Loucy (cell line): ENCODE results near the gene DDX25.

ENCODE experiments used
- H2AFZ ChIP-seq: fragments of 200-600 bp; sonication (generic); 2 replicates; pipeline ENCODE4 v1.6.0; 2016; ENCODE audit warnings: antibody characterized with exemption, mild to moderate bottlenecking, low read length, moderate library complexity
- H3F3A ChIP-seq: fragments of 200-600 bp; 2 replicates; pipeline ENCODE4 v1.6.0; 2016; ENCODE audit warnings: antibody characterized with exemption, low read depth, mild to moderate bottlenecking
- H3K27me3 ChIP-seq: fragments of 200-600 bp; sonication (generic); 2 replicates; pipeline ENCODE4 v1.6.1; 2014; ENCODE audit warnings: low read length, mild to moderate bottlenecking; ENCODE audit not compliant: insufficient read depth, poor library complexity, severe bottlenecking
- H3K36me3 ChIP-seq: fragments of 200-600 bp; sonication (generic); 2 replicates; pipeline ENCODE4 v1.6.1; 2016; ENCODE audit warnings: low read length; ENCODE audit not compliant: insufficient read depth
- H3K4me1 ChIP-seq: fragments of 200-600 bp; sonication (generic); 2 replicates; pipeline ENCODE4 v1.5.1; 2014; ENCODE audit warnings: low read length, mild to moderate bottlenecking; ENCODE audit not compliant: insufficient read depth, poor library complexity, severe bottlenecking
- H3K4me2 ChIP-seq: fragments of 200-600 bp; sonication (generic); 2 replicates; pipeline ENCODE4 v1.6.0; 2014; ENCODE audit warnings: antibody characterized with exemption, low read length, low read depth, mild to moderate bottlenecking; ENCODE audit not compliant: poor library complexity, severe bottlenecking
- H3K4me3 ChIP-seq: fragments of 200-600 bp; sonication (generic); 2 replicates; pipeline ENCODE4 v1.5.1; 2014; ENCODE audit warnings: low read length, mild to moderate bottlenecking, mixed read lengths; ENCODE audit not compliant: poor library complexity, severe bottlenecking
- H3K79me2 ChIP-seq: fragments of 200-600 bp; sonication (generic); 2 replicates; pipeline ENCODE4 v1.6.1; 2014; ENCODE audit warnings: low read length; ENCODE audit not compliant: insufficient read depth
- H3K9ac ChIP-seq: fragments of 200-600 bp; sonication (generic); 2 replicates; pipeline ENCODE4 v1.6.0; 2014; ENCODE audit warnings: mild to moderate bottlenecking, low read depth, low read length, moderate library complexity; ENCODE audit not compliant: poor library complexity, severe bottlenecking
- H3K9me2 ChIP-seq: fragments of 200-600 bp; sonication (generic); replicated peaks from 2 replicates; pipeline ENCODE4 v1.6.1; 2016; ENCODE audit warnings: low read depth, low read length, mixed read lengths
- H3K9me3 ChIP-seq: fragments of 200-600 bp; sonication (generic); 2 replicates; pipeline ENCODE4 v1.6.1; 2014; ENCODE audit warnings: mild to moderate bottlenecking, antibody characterized with exemption, low read length, low read depth; ENCODE audit not compliant: insufficient read depth
- H4K20me1 ChIP-seq: fragments of 200-600 bp; sonication (generic); 2 replicates; pipeline ENCODE4 v1.6.0; 2014; ENCODE audit warnings: antibody characterized with exemption, low read length, mild to moderate bottlenecking; ENCODE audit not compliant: insufficient read depth, poor library complexity, severe bottlenecking
- EZH2phosphoT487 ChIP-seq: fragments of 200-600 bp; IDR thresholded peaks from 2 replicates; pipeline ENCODE4 v1.6.1; 2018; ENCODE audit warnings: antibody characterized with exemption, mild to moderate bottlenecking, moderate library complexity, borderline replicate concordance
- TF ChIP-seq, protein P1 (sequence below): fragments of 200-600 bp; sonication (generic); conservative IDR thresholded peaks from 2 replicates; pipeline ENCODE4 v1.5.1; 2014; ENCODE audit warnings: mild to moderate bottlenecking, antibody characterized with exemption, low read length

DDX25 gene

DNA sequence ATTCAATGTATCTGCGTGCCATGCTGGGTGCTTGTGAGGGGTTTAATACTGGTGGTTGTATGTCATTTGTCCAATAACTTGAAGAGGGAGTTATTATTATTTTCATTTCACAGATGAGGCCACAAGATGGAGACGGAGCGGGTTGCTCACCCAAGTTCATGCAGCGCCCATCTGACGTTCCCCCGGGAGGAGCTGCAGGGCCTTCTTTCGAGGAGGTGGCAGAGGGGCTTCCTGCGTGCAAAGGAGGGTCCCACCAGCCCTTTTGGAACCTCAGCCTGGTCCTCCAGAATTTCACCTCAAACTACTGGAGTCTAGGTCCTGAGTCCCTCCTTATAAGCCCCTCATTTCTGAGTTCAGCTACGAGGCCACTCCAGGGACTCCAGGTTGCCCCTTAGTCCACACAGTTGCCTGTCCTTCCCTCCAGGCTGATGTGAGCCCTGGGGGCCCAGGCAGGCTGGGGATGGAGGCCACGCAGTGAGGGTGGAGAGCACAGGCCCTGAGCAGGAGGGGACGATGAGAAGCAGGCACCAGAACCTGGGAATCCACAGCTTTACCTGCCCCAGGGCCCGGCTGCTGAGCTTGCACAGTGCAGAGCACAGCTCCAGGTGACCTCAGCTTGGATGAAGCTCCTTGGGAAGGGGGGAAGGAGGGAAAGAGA is 38.6 kb downstream of the DDX25 start:
- Histone ChIP-seq H3K9me3 (no peaks in the 10 kb centered on the region), H3K9ac (no peak overlapping the region), H3K36me3 (no peaks in the 10 kb centered on the region), H4K20me1 (no peaks in the 10 kb centered on the region), H3K4me3 (no peak overlapping the region), H3F3A (no peaks in the 10 kb centered on the region), H3K27me3 (no peaks in the 10 kb centered on the region), H3K4me1 (no peaks in the 10 kb centered on the region), H2AFZ (peak overlapping the region; percentile 67; the same call in 1 of the 2 replicates), H3K79me2 (no peaks in the 10 kb centered on the region), H3K9me2 (no peaks in the 10 kb centered on the region), H3K4me2 (no peak overlapping the region)
- TF ChIP-seq EZH2phosphoT487, result no peak
- TF ChIP-seq, protein P1, sequence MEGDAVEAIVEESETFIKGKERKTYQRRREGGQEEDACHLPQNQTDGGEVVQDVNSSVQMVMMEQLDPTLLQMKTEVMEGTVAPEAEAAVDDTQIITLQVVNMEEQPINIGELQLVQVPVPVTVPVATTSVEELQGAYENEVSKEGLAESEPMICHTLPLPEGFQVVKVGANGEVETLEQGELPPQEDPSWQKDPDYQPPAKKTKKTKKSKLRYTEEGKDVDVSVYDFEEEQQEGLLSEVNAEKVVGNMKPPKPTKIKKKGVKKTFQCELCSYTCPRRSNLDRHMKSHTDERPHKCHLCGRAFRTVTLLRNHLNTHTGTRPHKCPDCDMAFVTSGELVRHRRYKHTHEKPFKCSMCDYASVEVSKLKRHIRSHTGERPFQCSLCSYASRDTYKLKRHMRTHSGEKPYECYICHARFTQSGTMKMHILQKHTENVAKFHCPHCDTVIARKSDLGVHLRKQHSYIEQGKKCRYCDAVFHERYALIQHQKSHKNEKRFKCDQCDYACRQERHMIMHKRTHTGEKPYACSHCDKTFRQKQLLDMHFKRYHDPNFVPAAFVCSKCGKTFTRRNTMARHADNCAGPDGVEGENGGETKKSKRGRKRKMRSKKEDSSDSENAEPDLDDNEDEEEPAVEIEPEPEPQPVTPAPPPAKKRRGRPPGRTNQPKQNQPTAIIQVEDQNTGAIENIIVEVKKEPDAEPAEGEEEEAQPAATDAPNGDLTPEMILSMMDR, result no peak

DNA sequence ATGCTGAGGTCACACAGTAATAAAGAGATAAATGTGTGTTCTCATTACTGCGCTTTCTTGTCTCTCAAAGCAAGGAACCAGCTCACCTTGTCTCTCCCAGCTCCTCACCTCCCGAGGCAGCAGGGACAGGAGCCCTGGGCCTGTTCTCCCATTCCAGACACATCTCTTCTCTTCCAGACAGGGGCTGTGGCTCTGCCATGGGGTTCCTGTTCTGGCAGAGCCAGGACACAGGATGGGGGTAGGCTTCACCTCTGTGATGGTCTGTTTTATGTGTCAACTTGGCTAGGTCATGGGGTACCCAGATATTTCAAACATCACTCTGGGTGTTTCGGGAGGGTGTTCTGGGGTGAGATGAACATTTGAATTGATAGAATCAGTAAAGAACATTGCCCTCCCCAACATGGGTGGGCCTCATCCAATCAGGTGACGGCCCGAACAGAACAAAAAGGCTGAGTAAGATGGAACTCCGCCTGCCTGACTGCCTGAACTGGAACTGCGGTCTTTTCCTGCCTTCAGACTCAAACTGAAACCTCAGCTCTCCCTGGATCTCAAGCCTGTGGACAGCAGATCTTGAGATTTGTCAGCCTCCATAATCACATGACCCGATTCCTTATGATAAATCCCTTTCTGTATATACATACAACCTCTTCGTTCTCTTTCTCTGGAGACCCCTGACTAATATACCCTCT is 39.5 kb downstream of the DDX25 start:
- Histone ChIP-seq H3K4me2 (no peak overlapping the region), H3K9me3 (no peaks in the 10 kb centered on the region), H2AFZ (no peak overlapping the region), H3K36me3 (no peaks in the 10 kb centered on the region), H3K79me2 (no peaks in the 10 kb centered on the region), H3F3A (no peaks in the 10 kb centered on the region), H3K9me2 (no peaks in the 10 kb centered on the region), H3K27me3 (no peaks in the 10 kb centered on the region), H4K20me1 (no peaks in the 10 kb centered on the region), H3K9ac (no peak overlapping the region), H3K4me3 (no peak overlapping the region), H3K4me1 (no peaks in the 10 kb centered on the region)
- TF ChIP-seq, protein P1, result no peak
- TF ChIP-seq EZH2phosphoT487, result no peak

DNA sequence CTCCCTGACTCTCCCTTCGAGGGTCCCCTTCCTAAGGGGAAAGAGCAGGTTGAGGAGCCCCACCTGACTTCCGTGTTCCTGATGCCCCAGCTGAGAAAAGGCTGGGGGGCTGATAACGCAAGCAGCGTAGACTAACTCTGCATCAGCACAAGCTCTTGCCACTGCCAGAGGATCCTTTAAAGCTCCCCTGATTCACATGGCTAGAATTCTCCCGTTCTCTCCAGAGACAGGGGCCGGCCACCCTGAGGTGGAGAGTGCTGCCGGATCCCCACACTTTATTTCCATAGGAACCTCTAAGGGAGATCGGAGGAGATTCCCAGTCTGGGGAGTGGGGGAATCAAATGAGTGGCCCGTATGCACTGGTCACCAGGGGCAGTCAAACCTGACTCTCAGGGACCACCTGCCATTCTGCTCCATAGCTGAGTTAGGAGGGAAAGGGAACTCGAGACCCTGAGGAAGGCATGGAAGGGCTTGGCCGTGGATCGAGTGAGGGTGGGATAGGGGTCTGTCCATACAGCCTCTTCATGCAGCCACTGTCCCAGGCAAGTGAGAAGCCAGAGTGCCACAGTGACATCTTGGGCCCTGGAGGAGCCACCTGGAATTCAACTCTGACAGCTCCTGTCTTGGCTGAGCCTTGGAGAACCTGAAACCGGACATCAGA is 40.2 kb downstream of the DDX25 start:
- no peaks in the 10 kb centered on the region for H3K4me1 ChIP-seq
- no peaks in the 10 kb centered on the region for H3K9me2 ChIP-seq
- H3K4me2 ChIP-seq, result no peak overlapping the region
- no peaks in the 10 kb centered on the region for H3F3A ChIP-seq
- no peak overlapping the region for H2AFZ ChIP-seq
- no peak overlapping the region for H3K4me3 ChIP-seq
- no peaks in the 10 kb centered on the region for H3K27me3 ChIP-seq
- H4K20me1 ChIP-seq, result no peaks in the 10 kb centered on the region
- TF ChIP-seq, protein P1, result no peak
- no peak for TF ChIP-seq EZH2phosphoT487
- H3K9ac ChIP-seq, result no peak overlapping the region
- H3K36me3 ChIP-seq, result no peaks in the 10 kb centered on the region
- H3K79me2 ChIP-seq, result no peaks in the 10 kb centered on the region
- no peaks in the 10 kb centered on the region for H3K9me3 ChIP-seq
